Measurements from ENCODE around the gene TCERG1L.

- TF ChIP-seq, protein P1, sequence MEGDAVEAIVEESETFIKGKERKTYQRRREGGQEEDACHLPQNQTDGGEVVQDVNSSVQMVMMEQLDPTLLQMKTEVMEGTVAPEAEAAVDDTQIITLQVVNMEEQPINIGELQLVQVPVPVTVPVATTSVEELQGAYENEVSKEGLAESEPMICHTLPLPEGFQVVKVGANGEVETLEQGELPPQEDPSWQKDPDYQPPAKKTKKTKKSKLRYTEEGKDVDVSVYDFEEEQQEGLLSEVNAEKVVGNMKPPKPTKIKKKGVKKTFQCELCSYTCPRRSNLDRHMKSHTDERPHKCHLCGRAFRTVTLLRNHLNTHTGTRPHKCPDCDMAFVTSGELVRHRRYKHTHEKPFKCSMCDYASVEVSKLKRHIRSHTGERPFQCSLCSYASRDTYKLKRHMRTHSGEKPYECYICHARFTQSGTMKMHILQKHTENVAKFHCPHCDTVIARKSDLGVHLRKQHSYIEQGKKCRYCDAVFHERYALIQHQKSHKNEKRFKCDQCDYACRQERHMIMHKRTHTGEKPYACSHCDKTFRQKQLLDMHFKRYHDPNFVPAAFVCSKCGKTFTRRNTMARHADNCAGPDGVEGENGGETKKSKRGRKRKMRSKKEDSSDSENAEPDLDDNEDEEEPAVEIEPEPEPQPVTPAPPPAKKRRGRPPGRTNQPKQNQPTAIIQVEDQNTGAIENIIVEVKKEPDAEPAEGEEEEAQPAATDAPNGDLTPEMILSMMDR (IDR thresholded peaks at IDR 0.05 in 8 of 11, conservative IDR thresholded peaks at IDR 0.05 in 3 of 11), result no peak
- TF ChIP-seq POLR2A (IDR thresholded peaks at IDR 0.05) (no peak), POLR2AphosphoS5 (IDR thresholded peaks at IDR 0.05) (peak in 2 of 3 donors; percentile 39 to 47)
Observed at GRCh38 chr10:131073469-131074035, 238.0 kb downstream of the TCERG1L start.
